SK-N-SH (cell line): ENCODE results near the gene SUSD3. TPM values are rescaled to one million over a fixed set of nuclear protein-coding genes. Genes with fewer than 3 reads are reported as not detected.

ENCODE experiments used
- CTCF ChIA-PET: fragments of 300-600, 350-600 bp; formaldehyde crosslinking; extraction: SDS; loops from one replicate; lab custom pipeline; 2021; lab: Yijun Ruan, JAX
- POLR2A ChIA-PET: fragments of 350-600 bp; sonication (Branson Sonifier 250); formaldehyde crosslinking; extraction: SDS; loops from one replicate; lab custom pipeline; 2020; ENCODE audit warnings: antibody characterized with exemption, inconsistent platforms; lab: Yijun Ruan, JAX
- DNase-seq: peaks from one replicate; pipeline ENCODE4 v3.0.0; 2012
- H2AFZ ChIP-seq: fragments of 200-600 bp; sonication (generic); 2 replicates; pipeline ENCODE4 v1.8.1; 2016; ENCODE audit warnings: antibody characterized with exemption, mild to moderate bottlenecking, low read depth
- H3F3A ChIP-seq: fragments of 200-600 bp; sonication (generic); replicated peaks from 2 replicates; pipeline ENCODE3; 2016; ENCODE audit warnings: antibody characterized with exemption, mild to moderate bottlenecking; ENCODE audit not compliant: insufficient read depth
- H3K27ac ChIP-seq, 2 experiments: fragments of 200-500 bp in 1 of 2; fragments of 200-600 bp in 1 of 2; sonication (Bioruptor generic) in 1 of 2; sonication (generic), shearing (Covaris generic) in 1 of 2; 2 replicates each; pipeline versions ENCODE4 v1.5.1 to v1.6.1; 2014 to 2016; ENCODE audit warnings: low read depth in 2 of 2, inconsistent platforms in 1 of 2, low read length in 1 of 2, mild to moderate bottlenecking in 1 of 2, mixed read lengths in 1 of 2
- H3K27me3 ChIP-seq: fragments of 200-600 bp; sonication (generic), shearing (Covaris generic); 2 replicates; pipeline ENCODE4 v1.6.1; 2016; ENCODE audit warnings: mixed run types; ENCODE audit not compliant: insufficient read depth
- H3K36me3 ChIP-seq, 2 experiments: fragments of 200-500 bp in 1 of 2; fragments of 200-600 bp in 1 of 2; sonication (Bioruptor generic) in 1 of 2; sonication (generic) in 1 of 2; replicated peaks in 1 of 2; 2 replicates each; pipeline versions ENCODE3 to v1.5.1; 2014 to 2016; ENCODE audit warnings: low read length in 1 of 2, mild to moderate bottlenecking in 1 of 2; ENCODE audit not compliant: insufficient read depth in 2 of 2, control insufficient read depth in 1 of 2
- H3K4me1 ChIP-seq, 2 experiments: fragments of 200-500 bp in 1 of 2; fragments of 200-600 bp in 1 of 2; sonication (Bioruptor generic) in 1 of 2; sonication (generic), shearing (Covaris generic) in 1 of 2; 2 replicates each; pipeline versions ENCODE4 v1.5.1 to v1.6.1; 2014 to 2016; ENCODE audit warnings: low read depth in 1 of 2, low read length in 1 of 2, mixed run types in 1 of 2; ENCODE audit not compliant: insufficient read depth in 2 of 2, control insufficient read depth in 1 of 2
- H3K4me2 ChIP-seq: fragments of 200-600 bp; sonication (generic), shearing (Covaris generic); 2 replicates; pipeline ENCODE4 v1.6.1; 2017; ENCODE audit warnings: mixed run types
- H3K4me3 ChIP-seq, 2 experiments: fragments of 200-500 bp in 1 of 2; fragments of 200-600 bp in 1 of 2; sonication (Bioruptor generic) in 1 of 2; sonication (generic), shearing (Covaris generic) in 1 of 2; 2 replicates each; pipeline versions ENCODE4 v1.5.1 to v1.8.1; 2014 to 2016; ENCODE audit warnings: low read depth in 2 of 2, inconsistent platforms in 1 of 2, low read length in 1 of 2, mild to moderate bottlenecking in 1 of 2, mixed read lengths in 1 of 2, moderate library complexity in 1 of 2
- H3K79me2 ChIP-seq: fragments of 200-600 bp; sonication (generic); 2 replicates; pipeline ENCODE4 v1.8.1; 2017; ENCODE audit warnings: mild to moderate bottlenecking; ENCODE audit not compliant: insufficient read depth
- H3K9ac ChIP-seq: fragments of 200-600 bp; sonication (generic); 2 replicates; pipeline ENCODE4 v1.6.1; 2017; ENCODE audit warnings: mixed run types
- H3K9me2 ChIP-seq: fragments of 200-600 bp; sonication (generic); 2 replicates; pipeline ENCODE4 v1.6.1; 2017; ENCODE audit warnings: mixed run types
- H3K9me3 ChIP-seq: fragments of 200-600 bp; sonication (generic); 2 replicates; pipeline ENCODE4 v1.6.1; 2017; ENCODE audit warnings: mixed run types, mild to moderate bottlenecking, moderate library complexity
- H4K20me1 ChIP-seq: fragments of 200-600 bp; sonication (generic); 2 replicates; pipeline ENCODE4 v1.6.1; 2017; ENCODE audit warnings: mild to moderate bottlenecking, mixed run types; ENCODE audit not compliant: insufficient read depth
- ELF1 ChIP-seq: IDR thresholded peaks from 2 replicates; pipeline ENCODE4 v1.4.0; 2012
- EP300 ChIP-seq, 2 experiments: IDR thresholded peaks; 2 replicates each; pipeline versions ENCODE4 v1.4.0 to v1.6.1; 2012; ENCODE audit warnings: borderline replicate concordance in 1 of 2, low read depth in 1 of 2, low read length in 1 of 2
- FOXM1 ChIP-seq: IDR thresholded peaks from 2 replicates; pipeline ENCODE4 v1.4.0; 2012; ENCODE audit warnings: low read depth, mild to moderate bottlenecking
- GATA2 ChIP-seq: sonication (generic); formaldehyde crosslinking; IDR thresholded peaks from 2 replicates; pipeline ENCODE4 v1.5.0; 2020; ENCODE audit warnings: mild to moderate bottlenecking, missing genetic modification reagents
- MEF2A ChIP-seq: IDR thresholded peaks from 2 replicates; pipeline ENCODE4 v1.4.0; 2012; ENCODE audit warnings: low read depth, borderline replicate concordance
- MXI1 ChIP-seq: IDR thresholded peaks from 2 replicates; pipeline ENCODE4 v1.6.1; 2012; ENCODE audit warnings: mild to moderate bottlenecking, low read depth, low read length, improper control_type of control experiment
- RCOR1 ChIP-seq: fragments of 150-350 bp; IDR thresholded peaks from 2 replicates; pipeline ENCODE4 v1.6.1; 2017; ENCODE audit warnings: antibody characterized with exemption, low read length
- RFX5 ChIP-seq: IDR thresholded peaks from 2 replicates; pipeline ENCODE4 v1.6.1; 2012; ENCODE audit warnings: mild to moderate bottlenecking, improper control_type of control experiment, low read length
- SIN3A ChIP-seq: IDR thresholded peaks from 2 replicates; pipeline ENCODE4 v1.6.1; 2012; ENCODE audit warnings: low read depth, mild to moderate bottlenecking, low read length, moderate library complexity, borderline replicate concordance
- TEAD4 ChIP-seq: IDR thresholded peaks from 2 replicates; pipeline ENCODE4 v1.4.0; 2012; ENCODE audit warnings: mild to moderate bottlenecking, borderline replicate concordance; ENCODE audit not compliant: insufficient read depth
- YY1 ChIP-seq: IDR thresholded peaks from 2 replicates; pipeline ENCODE4 v1.4.0; 2012; ENCODE audit warnings: low read depth, mild to moderate bottlenecking
- WGBS: methylation state at CpG from one replicate; pipeline ENCODE4 v1.1.6; 2017; ENCODE audit warnings: low lambda C conversion rate; 5-methylcytosine and 5-hydroxymethylcytosine counted together
- polyA plus RNA-seq, 3 experiments: library from polyadenylated mRNA; depleted of rRNA; stranded (reverse); fragments of >200 nt; gene quantifications; 2 replicates each; pipeline ENCODE4 v1.2.3, GENCODE V29; 2012
- TF ChIP-seq, protein P1 (sequence below): IDR thresholded peaks from 2 replicates; pipeline ENCODE4 v1.4.0; 2012; ENCODE audit warnings: low read depth
- TF ChIP-seq, protein P2 (sequence below): IDR thresholded peaks from 2 replicates; pipeline ENCODE4 v1.4.0; 2012; ENCODE audit warnings: low read depth, borderline replicate concordance
- TF ChIP-seq, protein P3 (sequence below): IDR thresholded peaks from 2 replicates; pipeline ENCODE4 v1.4.0; 2012; ENCODE audit warnings: low read depth, borderline replicate concordance
- TF ChIP-seq, protein P4 (sequence below): IDR thresholded peaks from 2 replicates; pipeline ENCODE4 v1.6.1; 2012; ENCODE audit warnings: mild to moderate bottlenecking, low read depth, low read length, moderate library complexity

SUSD3 gene
- polyA plus RNA-seq, 1 of the 3 experiments (the other 2 are of a cell fraction), result 0.49 TPM

DNA sequence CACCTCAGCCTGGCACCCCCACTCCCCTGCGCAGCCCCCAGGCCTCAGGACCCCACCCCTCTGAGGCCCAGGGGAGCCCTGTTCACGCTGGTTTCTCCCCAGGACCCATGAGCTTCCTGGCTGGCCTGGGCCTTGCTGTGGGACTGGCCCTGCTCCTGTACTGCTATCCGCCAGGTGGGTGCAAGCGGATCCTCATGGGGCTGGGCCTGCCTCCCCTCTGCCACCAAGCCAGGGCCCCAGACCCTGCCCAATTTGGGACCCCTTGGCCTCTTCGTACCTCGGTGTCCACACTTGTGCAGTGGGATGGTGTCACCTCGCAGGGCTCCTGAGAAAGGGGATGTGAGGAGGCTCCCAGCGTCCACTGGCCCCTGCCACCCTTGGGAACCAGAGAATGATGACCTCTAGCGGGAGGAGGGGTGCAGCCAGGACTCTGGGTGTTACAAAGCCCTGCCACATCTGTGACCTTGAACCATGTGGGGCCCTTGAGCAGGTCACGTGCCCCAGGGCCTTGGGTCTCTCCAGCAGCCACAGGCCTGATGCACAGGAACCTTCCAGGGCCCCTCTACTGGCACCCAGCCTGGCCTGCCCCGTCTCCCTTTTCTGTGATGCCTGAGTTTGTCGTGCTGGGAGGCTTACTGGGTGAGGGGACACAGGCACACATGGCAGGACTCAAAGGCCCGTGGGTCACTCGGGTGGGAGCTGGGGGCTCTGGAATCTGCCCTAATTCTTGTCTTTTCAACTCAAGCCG is 53.8 kb downstream of the SUSD3 start:
- Histone ChIP-seq H3K79me2 (peaks cover 13% of the 10 kb centered on the region), H3F3A (no peaks in the 10 kb centered on the region), H3K27me3 (no peaks in the 10 kb centered on the region), H2AFZ (no peak overlapping the region), H3K9ac (no peak overlapping the region), H3K4me2 (no peak overlapping the region), H3K36me3 (peaks cover 0 to 40% of the 10 kb centered on the region in 2 experiments), H3K4me1 (peaks cover 0 to 9% of the 10 kb centered on the region in 2 experiments; a peak in 1 of 4 replicates), H3K4me3 (no peak overlapping the region), H3K9me2 (no peaks in the 10 kb centered on the region), H3K27ac (no peak overlapping the region), H3K9me3 (no peaks in the 10 kb centered on the region), H4K20me1 (peaks cover 8% of the 10 kb centered on the region; the same call in 1 of the 2 replicates)
- DNase-seq, result no peak
- TF ChIP-seq, protein P1, sequence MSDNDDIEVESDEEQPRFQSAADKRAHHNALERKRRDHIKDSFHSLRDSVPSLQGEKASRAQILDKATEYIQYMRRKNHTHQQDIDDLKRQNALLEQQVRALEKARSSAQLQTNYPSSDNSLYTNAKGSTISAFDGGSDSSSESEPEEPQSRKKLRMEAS, result no peak
- TF ChIP-seq RCOR1, result no peak
- TF ChIP-seq SIN3A, result no peak
- no peak for TF ChIP-seq TEAD4
- TF ChIP-seq EP300 (IDR thresholded peaks at IDR 0.05; ENCODE audit: borderline replicate concordance in 1 of 2, low read depth in 1 of 2, low read length in 1 of 2), result no peak
- no peak for TF ChIP-seq MXI1
- no peak for TF ChIP-seq MEF2A
- no peak for TF ChIP-seq ELF1
- no peak for TF ChIP-seq FOXM1
- TF ChIP-seq, protein P2, sequence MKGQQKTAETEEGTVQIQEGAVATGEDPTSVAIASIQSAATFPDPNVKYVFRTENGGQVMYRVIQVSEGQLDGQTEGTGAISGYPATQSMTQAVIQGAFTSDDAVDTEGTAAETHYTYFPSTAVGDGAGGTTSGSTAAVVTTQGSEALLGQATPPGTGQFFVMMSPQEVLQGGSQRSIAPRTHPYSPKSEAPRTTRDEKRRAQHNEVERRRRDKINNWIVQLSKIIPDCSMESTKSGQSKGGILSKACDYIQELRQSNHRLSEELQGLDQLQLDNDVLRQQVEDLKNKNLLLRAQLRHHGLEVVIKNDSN, result no peak
- TF ChIP-seq RFX5, result no peak
- TF ChIP-seq, protein P3, sequence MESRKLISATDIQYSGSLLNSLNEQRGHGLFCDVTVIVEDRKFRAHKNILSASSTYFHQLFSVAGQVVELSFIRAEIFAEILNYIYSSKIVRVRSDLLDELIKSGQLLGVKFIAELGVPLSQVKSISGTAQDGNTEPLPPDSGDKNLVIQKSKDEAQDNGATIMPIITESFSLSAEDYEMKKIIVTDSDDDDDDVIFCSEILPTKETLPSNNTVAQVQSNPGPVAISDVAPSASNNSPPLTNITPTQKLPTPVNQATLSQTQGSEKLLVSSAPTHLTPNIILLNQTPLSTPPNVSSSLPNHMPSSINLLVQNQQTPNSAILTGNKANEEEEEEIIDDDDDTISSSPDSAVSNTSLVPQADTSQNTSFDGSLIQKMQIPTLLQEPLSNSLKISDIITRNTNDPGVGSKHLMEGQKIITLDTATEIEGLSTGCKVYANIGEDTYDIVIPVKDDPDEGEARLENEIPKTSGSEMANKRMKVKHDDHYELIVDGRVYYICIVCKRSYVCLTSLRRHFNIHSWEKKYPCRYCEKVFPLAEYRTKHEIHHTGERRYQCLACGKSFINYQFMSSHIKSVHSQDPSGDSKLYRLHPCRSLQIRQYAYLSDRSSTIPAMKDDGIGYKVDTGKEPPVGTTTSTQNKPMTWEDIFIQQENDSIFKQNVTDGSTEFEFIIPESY, result no peak
- TF ChIP-seq, protein P4, sequence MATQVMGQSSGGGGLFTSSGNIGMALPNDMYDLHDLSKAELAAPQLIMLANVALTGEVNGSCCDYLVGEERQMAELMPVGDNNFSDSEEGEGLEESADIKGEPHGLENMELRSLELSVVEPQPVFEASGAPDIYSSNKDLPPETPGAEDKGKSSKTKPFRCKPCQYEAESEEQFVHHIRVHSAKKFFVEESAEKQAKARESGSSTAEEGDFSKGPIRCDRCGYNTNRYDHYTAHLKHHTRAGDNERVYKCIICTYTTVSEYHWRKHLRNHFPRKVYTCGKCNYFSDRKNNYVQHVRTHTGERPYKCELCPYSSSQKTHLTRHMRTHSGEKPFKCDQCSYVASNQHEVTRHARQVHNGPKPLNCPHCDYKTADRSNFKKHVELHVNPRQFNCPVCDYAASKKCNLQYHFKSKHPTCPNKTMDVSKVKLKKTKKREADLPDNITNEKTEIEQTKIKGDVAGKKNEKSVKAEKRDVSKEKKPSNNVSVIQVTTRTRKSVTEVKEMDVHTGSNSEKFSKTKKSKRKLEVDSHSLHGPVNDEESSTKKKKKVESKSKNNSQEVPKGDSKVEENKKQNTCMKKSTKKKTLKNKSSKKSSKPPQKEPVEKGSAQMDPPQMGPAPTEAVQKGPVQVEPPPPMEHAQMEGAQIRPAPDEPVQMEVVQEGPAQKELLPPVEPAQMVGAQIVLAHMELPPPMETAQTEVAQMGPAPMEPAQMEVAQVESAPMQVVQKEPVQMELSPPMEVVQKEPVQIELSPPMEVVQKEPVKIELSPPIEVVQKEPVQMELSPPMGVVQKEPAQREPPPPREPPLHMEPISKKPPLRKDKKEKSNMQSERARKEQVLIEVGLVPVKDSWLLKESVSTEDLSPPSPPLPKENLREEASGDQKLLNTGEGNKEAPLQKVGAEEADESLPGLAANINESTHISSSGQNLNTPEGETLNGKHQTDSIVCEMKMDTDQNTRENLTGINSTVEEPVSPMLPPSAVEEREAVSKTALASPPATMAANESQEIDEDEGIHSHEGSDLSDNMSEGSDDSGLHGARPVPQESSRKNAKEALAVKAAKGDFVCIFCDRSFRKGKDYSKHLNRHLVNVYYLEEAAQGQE, result no peak
- TF ChIP-seq YY1, result no peak
- no peak for TF ChIP-seq GATA2 (CRISPR knock-in tag)
- CTCF ChIA-PET, result interaction anchor here (0.8 to 1.0 kb wide), 2 partner anchors 14 to 42 kb away, joined by 3 read pairs; no protein-coding TSS in a partner anchor
- WGBS, result 82% methylated on average over 11 of the region's 15 CpGs
- POLR2A ChIA-PET, result no interaction called here
